Neural cell (in vitro differentiated cells): Measurements from ENCODE around the gene CLUH. TPM values are rescaled to one million over a fixed set of nuclear protein-coding genes. Genes with fewer than 3 reads are reported as not detected.

Experiments
- H2AFZ ChIP-seq: fragments of 200-600, 300-800 bp; sonication (generic), shearing (Covaris generic); 2 replicates; pipeline ENCODE4 v1.6.0; 2014; ENCODE audit warnings: low read depth, mild to moderate bottlenecking, antibody characterized with exemption, low read length, moderate library complexity
- H3F3A ChIP-seq: fragments of 200-600 bp; shearing (Covaris generic); 2 replicates; pipeline ENCODE4 v1.6.1; 2016; ENCODE audit warnings: mild to moderate bottlenecking, moderate library complexity, mixed read lengths, antibody characterized with exemption, low read length; ENCODE audit not compliant: insufficient read depth, poor library complexity, severe bottlenecking
- H3K27ac ChIP-seq: fragments of 200-600, 300-800 bp; sonication (generic), shearing (Covaris generic); 2 replicates; pipeline ENCODE4 v1.5.1; 2014; ENCODE audit warnings: mild to moderate bottlenecking, low read length, moderate library complexity
- H3K27me3 ChIP-seq: fragments of 300-800, 200-600 bp; sonication (generic), shearing (Covaris generic); 2 replicates; pipeline ENCODE4 v1.6.0; 2014; ENCODE audit warnings: mild to moderate bottlenecking, low read depth, low read length, moderate library complexity; ENCODE audit not compliant: insufficient read depth
- H3K36me3 ChIP-seq: fragments of 300-800, 200-600 bp; sonication (generic), shearing (Covaris generic); 2 replicates; pipeline ENCODE4 v1.5.1; 2014; ENCODE audit warnings: mild to moderate bottlenecking, antibody characterized with exemption, low read length, moderate library complexity; ENCODE audit not compliant: insufficient read depth
- H3K4me2 ChIP-seq: fragments of 300-800, 200-600 bp; sonication (generic), shearing (Covaris generic); 2 replicates; pipeline ENCODE4 v1.6.0; 2014; ENCODE audit warnings: mild to moderate bottlenecking, low read length
- H3K4me3 ChIP-seq: fragments of 300-800, 200-600 bp; sonication (generic), shearing (Covaris generic); 2 replicates; pipeline ENCODE4 v1.5.1; 2014; ENCODE audit warnings: mild to moderate bottlenecking, low read length, moderate library complexity
- H3K79me2 ChIP-seq: fragments of 200-600 bp; shearing (Covaris generic); replicated peaks from 2 replicates; pipeline ENCODE4 v1.6.0; 2014; ENCODE audit warnings: mild to moderate bottlenecking, low read length, moderate library complexity; ENCODE audit not compliant: insufficient read depth
- H3K9ac ChIP-seq: fragments of 300-800, 200-600 bp; sonication (generic), shearing (Covaris generic); 2 replicates; pipeline ENCODE4 v1.6.1; 2016; ENCODE audit warnings: mild to moderate bottlenecking, low read length, mixed read lengths
- H3K9me2 ChIP-seq: fragments of 200-600 bp; shearing (Covaris generic); 2 replicates; pipeline ENCODE4 v1.6.1; 2016; ENCODE audit warnings: mild to moderate bottlenecking, low read length, mixed read lengths; ENCODE audit not compliant: insufficient read depth
- H3K9me3 ChIP-seq: fragments of 200-600, 300-800 bp; sonication (generic), shearing (Covaris generic); 2 replicates; pipeline ENCODE4 v1.6.1; 2016; ENCODE audit warnings: mild to moderate bottlenecking, mixed run types, low read length, moderate library complexity, mixed read lengths
- H4K20me1 ChIP-seq: fragments of 200-600 bp; shearing (Covaris generic); 2 replicates; pipeline ENCODE4 v1.6.1; 2016; ENCODE audit warnings: mild to moderate bottlenecking, mixed run types; ENCODE audit not compliant: insufficient read depth
- CTCF ChIP-seq: fragments of 450-650 bp; IDR thresholded peaks from 2 replicates; pipeline ENCODE4 v1.5.1; 2014; ENCODE audit warnings: antibody characterized with exemption, mild to moderate bottlenecking, moderate library complexity; ENCODE audit not compliant: poor library complexity, severe bottlenecking
- EP300 ChIP-seq: fragments of 450-650 bp; conservative IDR thresholded peaks from 2 replicates; pipeline ENCODE4 v1.6.1; 2014; ENCODE audit warnings: antibody characterized with exemption, mild to moderate bottlenecking, moderate library complexity; ENCODE audit not compliant: poor library complexity, severe bottlenecking
- EZH2 ChIP-seq: fragments of 200-600, 300-800 bp; shearing (Covaris generic), sonication (generic); IDR thresholded peaks from 2 replicates; pipeline ENCODE4 v1.6.1; 2014; ENCODE audit warnings: antibody characterized with exemption, low read length, borderline replicate concordance, mild to moderate bottlenecking; ENCODE audit not compliant: insufficient read depth, poor library complexity, severe bottlenecking
- MXI1 ChIP-seq: fragments of 450-650 bp; conservative IDR thresholded peaks from 2 replicates; pipeline ENCODE4 v1.6.1; 2014; ENCODE audit warnings: antibody characterized with exemption, mild to moderate bottlenecking; ENCODE audit not compliant: poor library complexity, severe bottlenecking
- POLR2AphosphoS5 ChIP-seq: IDR thresholded peaks from 2 replicates; pipeline ENCODE4 v1.6.1; 2012
- RAD21 ChIP-seq: fragments of 450-650 bp; conservative IDR thresholded peaks from 2 replicates; pipeline ENCODE4 v1.6.1; 2014; ENCODE audit warnings: antibody characterized with exemption, mild to moderate bottlenecking, moderate library complexity
- REST ChIP-seq: IDR thresholded peaks from 2 replicates; pipeline ENCODE4 v1.6.1; 2012; ENCODE audit warnings: borderline replicate concordance
- SMC3 ChIP-seq: fragments of 450-650 bp; conservative IDR thresholded peaks from 2 replicates; pipeline ENCODE4 v1.6.1; 2014; ENCODE audit warnings: antibody characterized with exemption, mild to moderate bottlenecking, moderate library complexity; ENCODE audit not compliant: poor library complexity
- TAF1 ChIP-seq: IDR thresholded peaks from 2 replicates; pipeline ENCODE4 v1.6.1; 2012; ENCODE audit warnings: low read depth
- polyA plus RNA-seq: library from polyadenylated mRNA; depleted of rRNA; stranded (reverse); fragments of >200 nt; gene quantifications from 2 replicates; pipeline ENCODE4 v1.2.3, GENCODE V29; 2014

The CLUH gene
- polyA plus RNA-seq, 1 donor from 2014 or later, result 18.6 TPM

GRCh38 chr17:2708585-2709182 is 2.9 kb downstream of the CLUH start:
- no peaks in the 10 kb centered on the region for H3K9me2 ChIP-seq
- no peak overlapping the region for H3K9ac ChIP-seq
- no peak for TF ChIP-seq EP300
- TF ChIP-seq MXI1, result no peak
- TF ChIP-seq POLR2AphosphoS5, result no peak
- TF ChIP-seq EZH2, result no peak
- no peak for TF ChIP-seq REST
- no peak for TF ChIP-seq TAF1
- TF ChIP-seq SMC3, result no peak
- TF ChIP-seq RAD21, result no peak
- no peak for TF ChIP-seq CTCF
- no peak overlapping the region for H3K27ac ChIP-seq
- H3K4me2 ChIP-seq, result no peak overlapping the region
- H3K79me2 ChIP-seq, result peaks cover 2% of the 10 kb centered on the region
- H3K4me3 ChIP-seq, result no peak overlapping the region
- H4K20me1 ChIP-seq, result no peaks in the 10 kb centered on the region
- H2AFZ ChIP-seq, result no peak overlapping the region
- no peaks in the 10 kb centered on the region for H3K27me3 ChIP-seq
- H3K9me3 ChIP-seq, result no peaks in the 10 kb centered on the region
- H3F3A ChIP-seq, result no peaks in the 10 kb centered on the region
- H3K36me3 ChIP-seq, result no peaks in the 10 kb centered on the region

GRCh38 chr17:2707721-2708584 is 3.6 kb downstream of the CLUH start:
- Histone ChIP-seq H2AFZ (no peak overlapping the region), H3K4me2 (no peak overlapping the region), H3K36me3 (no peaks in the 10 kb centered on the region), H3K27me3 (no peaks in the 10 kb centered on the region), H3K79me2 (peaks cover 2% of the 10 kb centered on the region), H3F3A (no peaks in the 10 kb centered on the region), H3K27ac (no peak overlapping the region), H4K20me1 (no peaks in the 10 kb centered on the region), H3K9me2 (no peaks in the 10 kb centered on the region), H3K9me3 (no peaks in the 10 kb centered on the region), H3K9ac (no peak overlapping the region), H3K4me3 (no peak overlapping the region)
- TF ChIP-seq SMC3 (no peak), CTCF (peak; percentile 14)
